Activated CD8-positive, alpha-beta memory T cell treated with anti-CD3 and anti-CD28 coated beads, Interleukin-2, amount 50 U/mL, for 24 hours (primary cell): ENCODE measurements around the gene OIT3.

Source experiments
- DNase-seq: peaks from one replicate; pipeline ENCODE4 v3.0.0-alpha.2; 2020; ENCODE audit errors: extremely low read depth

The OIT3 gene

GRCh38 chr10:72952189-72952588 lies 58.6 kb downstream of the OIT3 start:
- DNase-seq, result no peak

- no peak for DNase-seq
These were observed 59.2 kb downstream of the OIT3 start for GRCh38 chr10:72952642-72953158.

- no peak for DNase-seq
These were observed 60.1 kb downstream of the OIT3 start for GRCh38 chr10:72953687-72954086.

GRCh38 chr10:72954230-72954595 lies 60.7 kb downstream of the OIT3 start:
- DNase-seq, result no peak

- DNase-seq, result no peak
These were observed 61.3 kb downstream of the OIT3 start, which contains the start of gene PLA2G12B for GRCh38 chr10:72954596-72955554. Gene PLA2G12B (minus strand): TSS chr10:72954806. CDS start chr10:72954685, 121 bp downstream.

- no peak for DNase-seq
These were observed 62.5 kb downstream of the OIT3 start for GRCh38 chr10:72956001-72956400.

- no peak for DNase-seq
These were observed 83.3 kb downstream of the OIT3 start for GRCh38 chr10:72976886-72977285.

GRCh38 chr10:72979709-72980108 lies 86.2 kb downstream of the OIT3 start:
- DNase-seq, result no peak

GRCh38 chr10:72980348-72980747 lies 86.8 kb downstream of the OIT3 start:
- no peak for DNase-seq

- no peak for DNase-seq
These were observed 87.7 kb downstream of the OIT3 start for GRCh38 chr10:72981028-72981881.

GRCh38 chr10:72981882-72982529 lies 88.5 kb downstream of the OIT3 start:
- DNase-seq, result no peak
